ENCODE measurements around the gene PHLDB1. TPM values are rescaled to one million over a fixed set of nuclear protein-coding genes. Genes with fewer than 3 reads are reported as not detected.

Gene PHLDB1
- total RNA-seq, 1 experiment from 2014 or later, result 122 TPM

DNA sequence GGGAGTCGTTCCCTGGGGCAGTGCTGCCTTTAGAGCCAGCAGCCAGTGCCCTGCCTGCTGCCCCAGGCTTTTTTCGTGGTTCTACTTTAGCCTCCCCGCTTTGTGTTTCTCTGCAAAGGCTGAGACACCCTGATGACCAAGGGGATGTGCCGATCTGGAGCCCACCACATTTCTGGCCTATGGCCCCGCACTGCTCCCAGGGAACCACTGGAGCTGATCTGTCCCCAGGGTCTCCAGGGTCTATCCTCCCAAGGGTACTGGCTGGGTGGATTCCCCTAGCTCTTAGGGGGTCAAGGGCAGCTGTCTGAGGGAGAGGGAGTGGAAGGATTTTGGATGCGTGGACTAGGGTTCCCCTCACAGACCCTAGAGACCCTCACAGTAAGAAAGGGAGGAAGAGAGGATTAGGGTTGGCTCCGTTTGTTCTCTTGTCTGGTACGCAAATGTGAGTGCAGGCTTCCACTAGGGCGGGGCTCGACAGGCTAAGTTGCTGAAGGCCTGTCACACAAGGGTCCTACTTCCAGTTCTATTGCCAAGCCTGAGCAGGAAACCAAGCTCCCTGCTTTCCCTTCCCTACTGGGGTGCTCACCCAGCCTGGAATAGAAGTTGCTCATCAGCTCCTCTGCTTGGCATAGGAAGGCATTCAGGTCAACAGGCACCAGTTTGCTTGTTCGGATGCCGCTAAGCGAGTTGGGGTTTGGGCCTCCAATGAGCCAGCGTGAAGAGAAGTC, 52.7 kb downstream of the PHLDB1 start:
- Histone ChIP-seq H3K4me1 (replicated peaks; ENCODE audit: insufficient read depth) (peaks cover 11% of the 10 kb centered on the region), H2AFZ (no peak overlapping the region), H3K4me3 (no peak overlapping the region), H3F3A (ENCODE audit: insufficient read depth, low read depth) (peaks cover 26% of the 10 kb centered on the region; the same call in 1 of the 2 replicates), H3K4me2 (peak overlapping the region; percentile 29; the same call in 1 of the 2 replicates), H4K20me1 (ENCODE audit: insufficient read depth) (0 out of 2 replicates have a peak, but pooled peaks cover 3% of the 10 kb centered on the region), H3K79me2 (ENCODE audit: low read depth) (no peaks in the 10 kb centered on the region), H3K9me3 (ENCODE audit: insufficient read depth, low read depth) (no peaks in the 10 kb centered on the region), H3K27ac (no peak overlapping the region), H3K9me2 (ENCODE audit: insufficient read depth) (no peaks in the 10 kb centered on the region), H3K27me3 (ENCODE audit: insufficient read depth, low read depth) (no peaks in the 10 kb centered on the region), H3K36me3 (ENCODE audit: low read depth) (no peaks in the 10 kb centered on the region)
- TSS peak; percentile 17 for BruUV-seq (replicated peaks)
- TF ChIP-seq EZH2 (IDR thresholded peaks at IDR 0.05; ENCODE audit: low read depth), result no peak
- TF ChIP-seq, protein P1, sequence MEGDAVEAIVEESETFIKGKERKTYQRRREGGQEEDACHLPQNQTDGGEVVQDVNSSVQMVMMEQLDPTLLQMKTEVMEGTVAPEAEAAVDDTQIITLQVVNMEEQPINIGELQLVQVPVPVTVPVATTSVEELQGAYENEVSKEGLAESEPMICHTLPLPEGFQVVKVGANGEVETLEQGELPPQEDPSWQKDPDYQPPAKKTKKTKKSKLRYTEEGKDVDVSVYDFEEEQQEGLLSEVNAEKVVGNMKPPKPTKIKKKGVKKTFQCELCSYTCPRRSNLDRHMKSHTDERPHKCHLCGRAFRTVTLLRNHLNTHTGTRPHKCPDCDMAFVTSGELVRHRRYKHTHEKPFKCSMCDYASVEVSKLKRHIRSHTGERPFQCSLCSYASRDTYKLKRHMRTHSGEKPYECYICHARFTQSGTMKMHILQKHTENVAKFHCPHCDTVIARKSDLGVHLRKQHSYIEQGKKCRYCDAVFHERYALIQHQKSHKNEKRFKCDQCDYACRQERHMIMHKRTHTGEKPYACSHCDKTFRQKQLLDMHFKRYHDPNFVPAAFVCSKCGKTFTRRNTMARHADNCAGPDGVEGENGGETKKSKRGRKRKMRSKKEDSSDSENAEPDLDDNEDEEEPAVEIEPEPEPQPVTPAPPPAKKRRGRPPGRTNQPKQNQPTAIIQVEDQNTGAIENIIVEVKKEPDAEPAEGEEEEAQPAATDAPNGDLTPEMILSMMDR (conservative IDR thresholded peaks at IDR 0.05), result no peak
- intact Hi-C loops (cut with micrococcal nuclease; ENCODE audit: unreplicated experiment), result loop anchor here (1.0 to 2.0 kb wide), 5 partner anchors 37 to 515 kb away; partner anchors contain the start of genes PHLDB1 and UPK2
- no peak for DNase-seq
- ChIA-PET CTCF (interaction anchor here (0.6 to 0.7 kb wide), 2 partner anchors 209 to 285 kb away, joined by 8 to 10 read pairs; no protein-coding TSS in a partner anchor), POLR2A (ENCODE audit: unreplicated experiment) (no interaction called here)

DNA sequence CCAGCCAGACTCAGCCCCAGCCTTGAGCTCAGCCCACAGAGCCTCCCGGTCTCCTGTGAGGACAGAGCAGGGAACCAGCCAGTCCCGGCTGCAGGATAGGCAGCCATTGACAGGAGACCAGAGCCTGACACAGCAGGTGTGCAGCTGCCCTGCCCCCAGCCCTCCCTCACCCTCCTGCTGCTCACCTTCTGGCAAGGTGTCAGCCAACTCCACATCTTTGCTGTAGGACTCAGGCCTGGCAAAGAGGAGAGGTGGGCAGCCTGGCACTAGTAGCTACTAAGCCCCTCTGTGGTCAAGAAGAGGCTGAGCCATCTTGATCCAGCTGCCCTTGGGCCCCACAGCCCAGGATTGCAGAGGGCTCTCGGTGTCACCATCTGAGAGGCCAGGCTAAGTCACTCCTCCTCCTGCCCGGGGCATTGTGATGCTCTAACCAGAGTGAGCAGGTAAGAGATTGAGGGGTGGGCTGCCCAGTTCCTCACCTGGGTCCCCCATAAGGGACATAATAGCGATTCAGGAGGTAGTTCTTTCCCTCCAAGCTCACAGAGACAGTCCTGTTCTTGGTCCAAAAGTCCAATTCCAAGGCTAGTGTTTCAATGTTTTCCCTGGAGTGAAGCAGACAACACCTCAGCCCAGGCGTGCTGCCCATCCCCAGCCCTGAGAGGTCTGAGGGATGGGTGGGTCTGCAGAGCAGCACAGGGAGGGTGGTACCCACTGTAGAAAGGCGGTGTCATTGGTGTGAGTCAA, 53.4 kb downstream of the PHLDB1 start:
- no peak overlapping the region for H3K4me2 ChIP-seq
- CTCF ChIA-PET, result interaction anchor here (0.5 to 0.6 kb wide), 2 partner anchors 209 to 696 kb away, joined by 5 to 8 read pairs; no protein-coding TSS in a partner anchor
- peaks cover 26% of the 10 kb centered on the region; the same call in 1 of the 2 replicates for H3F3A ChIP-seq (ENCODE audit: insufficient read depth, low read depth)
- H3K36me3 ChIP-seq (ENCODE audit: low read depth), result no peaks in the 10 kb centered on the region
- no peaks in the 10 kb centered on the region for H3K9me2 ChIP-seq (ENCODE audit: insufficient read depth)
- intact Hi-C loops (cut with micrococcal nuclease; ENCODE audit: unreplicated experiment), result no loop called here
- DNase-seq, result no peak
- H3K79me2 ChIP-seq (ENCODE audit: low read depth), result no peaks in the 10 kb centered on the region
- H3K27ac ChIP-seq, result no peak overlapping the region
- H2AFZ ChIP-seq, result no peak overlapping the region
- no peaks in the 10 kb centered on the region for H3K9me3 ChIP-seq (ENCODE audit: insufficient read depth, low read depth)
- 0 out of 2 replicates have a peak, but pooled peaks cover 3% of the 10 kb centered on the region for H4K20me1 ChIP-seq (ENCODE audit: insufficient read depth)
- BruUV-seq (replicated peaks), result no TSS peak
- no peaks in the 10 kb centered on the region for H3K27me3 ChIP-seq (ENCODE audit: insufficient read depth, low read depth)
- H3K4me3 ChIP-seq, result no peak overlapping the region
- peaks cover 11% of the 10 kb centered on the region for H3K4me1 ChIP-seq (replicated peaks; ENCODE audit: insufficient read depth)
- TF ChIP-seq, protein P1 (conservative IDR thresholded peaks at IDR 0.05), result no peak
- TF ChIP-seq EZH2 (IDR thresholded peaks at IDR 0.05; ENCODE audit: low read depth), result no peak
- POLR2A ChIA-PET (ENCODE audit: unreplicated experiment), result no interaction called here

DNA sequence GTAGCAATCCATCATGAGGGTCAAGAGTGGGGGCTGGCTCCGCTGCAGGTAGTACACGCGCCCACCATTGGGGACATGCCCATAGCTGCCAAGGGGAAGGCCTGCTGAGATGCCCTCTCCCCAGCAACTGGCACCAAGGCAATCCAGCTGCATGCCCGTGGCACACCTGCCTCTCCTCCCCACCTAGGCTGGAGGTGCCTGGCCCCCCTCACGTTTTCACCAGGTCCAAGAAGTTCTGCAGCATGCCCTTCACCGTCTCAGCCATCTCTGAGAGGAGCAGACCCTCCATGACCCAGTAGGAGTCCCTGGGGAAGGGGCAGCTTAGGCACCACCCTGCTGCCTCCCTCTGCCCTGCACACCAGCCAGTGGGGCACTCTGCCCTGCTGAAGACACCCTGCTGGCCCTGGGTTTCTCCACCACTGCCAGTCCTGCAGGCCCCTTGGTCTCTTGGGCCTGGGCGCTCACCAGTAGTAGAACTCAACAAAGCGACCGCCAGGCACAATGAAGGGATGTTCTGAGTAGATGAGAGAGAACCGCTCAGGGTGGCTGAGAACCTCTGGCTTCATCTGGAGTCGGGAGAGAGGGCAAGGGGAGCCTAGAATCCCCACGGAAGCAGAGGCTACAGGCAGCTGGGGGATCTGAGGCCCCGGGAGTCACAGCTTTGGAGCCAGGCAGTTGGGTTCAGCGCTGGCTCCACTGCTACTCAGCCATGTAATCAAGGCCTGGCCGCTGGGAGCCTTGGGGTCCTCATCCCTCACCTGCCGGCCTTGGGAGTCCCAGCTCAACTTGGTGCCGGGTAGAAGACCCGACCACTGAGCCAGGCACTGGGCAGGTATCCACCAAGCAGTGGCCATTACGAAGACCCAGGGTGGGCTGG, 54.2 kb downstream of the PHLDB1 start:
- BruUV-seq (replicated peaks), result no TSS peak
- DNase-seq, result no peak
- no peaks in the 10 kb centered on the region for H3K9me2 ChIP-seq (ENCODE audit: insufficient read depth)
- intact Hi-C loops (cut with micrococcal nuclease; ENCODE audit: unreplicated experiment), result no loop called here
- ChIA-PET CTCF (interaction anchor here (0.5 kb wide), 1 partner anchor 695 kb away, joined by 5 read pairs; no protein-coding TSS in a partner anchor), POLR2A (ENCODE audit: unreplicated experiment) (interaction anchor here (0.6 kb wide), 1 partner anchor 261 kb away, joined by 3 read pairs; no protein-coding TSS in a partner anchor)
- H3K27ac ChIP-seq, result no peak overlapping the region
- H3K4me2 ChIP-seq, result no peak overlapping the region
- H3K4me1 ChIP-seq (replicated peaks; ENCODE audit: insufficient read depth), result peaks cover 11% of the 10 kb centered on the region
- H3K79me2 ChIP-seq (ENCODE audit: low read depth), result no peaks in the 10 kb centered on the region
- H3K9me3 ChIP-seq (ENCODE audit: insufficient read depth, low read depth), result no peaks in the 10 kb centered on the region
- H3K4me3 ChIP-seq, result no peak overlapping the region
- H3F3A ChIP-seq (ENCODE audit: insufficient read depth, low read depth), result peaks cover 23% of the 10 kb centered on the region; the same call in 1 of the 2 replicates
- H3K27me3 ChIP-seq (ENCODE audit: insufficient read depth, low read depth), result no peaks in the 10 kb centered on the region
- H2AFZ ChIP-seq, result no peak overlapping the region
- 0 out of 2 replicates have a peak, but pooled peaks cover 3% of the 10 kb centered on the region for H4K20me1 ChIP-seq (ENCODE audit: insufficient read depth)
- TF ChIP-seq, protein P1 (conservative IDR thresholded peaks at IDR 0.05), result no peak
- TF ChIP-seq EZH2 (IDR thresholded peaks at IDR 0.05; ENCODE audit: low read depth), result no peak
- no peaks in the 10 kb centered on the region for H3K36me3 ChIP-seq (ENCODE audit: low read depth)

All from PC-9 (cell line).